Measurements from ENCODE around the gene HDAC10. TPM values are rescaled to one million over a fixed set of nuclear protein-coding genes. Genes with fewer than 3 reads are reported as not detected.
"Not testable (repeated sequence)": the region's sequence is repeated elsewhere in the genome, so short reads cannot be mapped to it uniquely, and the experiment has no call there.

HDAC10 gene
- total and polyA plus RNA-seq, 10 of the 15 experiments (the other 5 are each of a cell fraction or from before 2014, with no cell fraction given) = 0.26 to 48.6 (median 5.0) TPM

DNA sequence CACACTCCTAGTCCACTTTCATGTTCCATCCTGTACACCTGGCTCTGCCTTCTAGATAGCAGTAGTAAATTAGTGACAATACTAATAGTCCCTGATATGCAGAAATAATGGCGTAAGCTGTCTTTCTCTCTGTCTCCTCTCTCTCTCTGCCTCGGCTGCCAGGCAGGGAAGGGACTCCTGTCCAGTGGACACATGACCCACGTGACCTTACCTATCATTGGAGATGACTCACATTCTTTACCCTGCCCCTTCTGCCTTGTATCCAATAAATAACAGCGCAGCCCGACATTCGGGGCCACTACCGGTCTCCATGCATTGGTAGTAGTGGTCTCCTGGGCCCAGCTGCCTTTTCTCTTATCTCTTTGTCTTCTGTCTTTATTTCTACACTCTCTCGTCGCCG is 22.7 kb upstream of the HDAC10 start:
- 88% methylated on average over 9 of the region's 10 CpGs for WGBS (ENCODE audit: insufficient coverage, insufficient replicate concordance, low lambda C conversion rate, missing lambda C conversion rate)
- FAIRE-seq; H3K9ac ChIP-seq (ENCODE audit: control insufficient read depth, insufficient read depth, low read length); DNase-seq (ENCODE audit: low read depth, low spot score); H3K27me3 ChIP-seq (replicated peaks in 1 of 2; ENCODE audit: control insufficient read depth in 2 of 2, insufficient read depth in 2 of 2, low read length in 1 of 2); POLR2A ChIA-PET; H4K20me1 ChIP-seq (ENCODE audit: control insufficient read depth, insufficient read depth); H3K27ac ChIP-seq (ENCODE audit: control insufficient read depth, insufficient read depth); H3K4me3 ChIP-seq; intact Hi-C loops (cut with micrococcal nuclease; ENCODE audit: unreplicated experiment); ATAC-seq; H3K9me3 ChIP-seq (replicated peaks; ENCODE audit: control insufficient read depth, insufficient read depth, low read length); H2AFZ ChIP-seq (ENCODE audit: control insufficient read depth, low read depth, low read length); H3K4me2 ChIP-seq (ENCODE audit: control insufficient read depth, insufficient read depth); BruUV-seq (replicated peaks); H3K79me2 ChIP-seq (ENCODE audit: control insufficient read depth, insufficient read depth, low read length); in situ Hi-C loops (cut with MboI); H3K4me1 ChIP-seq (ENCODE audit: control insufficient read depth, insufficient read depth, low read length): not testable (repeated sequence)
- CTCF ChIA-PET = interaction anchor here (0.9 to 2.2 kb wide), 4 partner anchors 53 to 347 kb away, joined by 3 to 9 read pairs (median 4); no protein-coding TSS in a partner anchor
- RAD21 ChIA-PET (ENCODE audit: unreplicated experiment) = interaction anchor here (1.6 kb wide), 1 partner anchor 347 kb away, joined by 3 read pairs; no protein-coding TSS in a partner anchor
- SMC1A ChIA-PET (ENCODE audit: uncharacterized antibody, unreplicated experiment) = interaction anchor here (1.0 kb wide), 1 partner anchor 11 kb away, joined by 3 read pairs; no protein-coding TSS in a partner anchor
- peaks cover 0 to 23% of the 10 kb centered on the region in 2 experiments; a peak in 3 of 4 replicates for H3K36me3 ChIP-seq (ENCODE audit: control insufficient read depth in 2 of 2, insufficient read depth in 2 of 2, low read length in 1 of 2)

DNA sequence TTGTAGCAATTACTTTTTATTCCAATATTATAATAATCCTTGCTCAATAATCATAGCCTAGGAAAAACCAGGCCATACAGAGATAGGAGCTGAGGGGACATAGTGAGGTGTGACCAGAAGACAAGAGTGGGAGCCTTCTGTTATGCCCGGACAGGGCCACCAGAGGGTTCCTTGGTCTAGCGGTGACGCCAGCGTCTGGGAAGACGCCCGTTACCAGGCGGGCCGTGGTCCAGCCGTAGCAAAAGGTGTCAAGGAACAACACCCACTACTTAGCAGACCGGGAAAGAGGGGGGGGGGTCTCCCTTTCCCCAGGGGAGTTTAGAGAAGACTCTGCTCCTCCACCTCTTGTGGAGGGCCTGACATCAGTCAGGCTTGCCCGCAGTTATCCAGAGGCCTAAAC is 22.3 kb upstream of the HDAC10 start:
- H3K27me3 ChIP-seq (replicated peaks in 1 of 2; ENCODE audit: control insufficient read depth in 2 of 2, insufficient read depth in 2 of 2, low read length in 1 of 2); H3K9ac ChIP-seq (ENCODE audit: control insufficient read depth, insufficient read depth, low read length); POLR2A ChIA-PET; H3K9me3 ChIP-seq (replicated peaks; ENCODE audit: control insufficient read depth, insufficient read depth, low read length); H3K4me1 ChIP-seq (ENCODE audit: control insufficient read depth, insufficient read depth, low read length); DNase-seq (ENCODE audit: low read depth, low spot score); H3K27ac ChIP-seq (ENCODE audit: control insufficient read depth, insufficient read depth); BruUV-seq (replicated peaks); H2AFZ ChIP-seq (ENCODE audit: control insufficient read depth, low read depth, low read length); ATAC-seq; intact Hi-C loops (cut with micrococcal nuclease; ENCODE audit: unreplicated experiment); in situ Hi-C loops (cut with MboI); H3K79me2 ChIP-seq (ENCODE audit: control insufficient read depth, insufficient read depth, low read length); FAIRE-seq; H3K4me3 ChIP-seq; H3K4me2 ChIP-seq (ENCODE audit: control insufficient read depth, insufficient read depth); H4K20me1 ChIP-seq (ENCODE audit: control insufficient read depth, insufficient read depth): not testable (repeated sequence)
- ChIA-PET SMC1A (ENCODE audit: uncharacterized antibody, unreplicated experiment) (interaction anchor here (1.0 to 2.0 kb wide), 2 partner anchors 11 to 50 kb away, joined by 3 to 4 read pairs; no protein-coding TSS in a partner anchor), RAD21 (ENCODE audit: unreplicated experiment) (interaction anchor here (1.6 kb wide), 1 partner anchor 348 kb away, joined by 3 read pairs; no protein-coding TSS in a partner anchor), CTCF (interaction anchor here (0.9 to 2.9 kb wide), 7 partner anchors 22 to 347 kb away, joined by 3 to 20 read pairs (median 4); partner anchors contain the start of gene HDAC10)
- peaks cover 0 to 19% of the 10 kb centered on the region in 2 experiments; a peak in 3 of 4 replicates for H3K36me3 ChIP-seq (ENCODE audit: control insufficient read depth in 2 of 2, insufficient read depth in 2 of 2, low read length in 1 of 2)
- 84% methylated on average over 11 of the region's 11 CpGs for WGBS (ENCODE audit: insufficient coverage, insufficient replicate concordance, low lambda C conversion rate, missing lambda C conversion rate)

All from GM12878 (cell line).